GM21390 (cell line): ENCODE measurements around the gene TRIM65.
"Not testable (repeated sequence)": the region's sequence is repeated elsewhere in the genome, so short reads cannot be mapped to it uniquely, and the experiment has no call there.

Experiments
- ATAC-seq: cut with Tn5 transposase; IDR thresholded peaks from one replicate; pipeline ENCODE4 v1.9.1; 2021; ENCODE audit not compliant: unreplicated experiment

TRIM65 gene

DNA sequence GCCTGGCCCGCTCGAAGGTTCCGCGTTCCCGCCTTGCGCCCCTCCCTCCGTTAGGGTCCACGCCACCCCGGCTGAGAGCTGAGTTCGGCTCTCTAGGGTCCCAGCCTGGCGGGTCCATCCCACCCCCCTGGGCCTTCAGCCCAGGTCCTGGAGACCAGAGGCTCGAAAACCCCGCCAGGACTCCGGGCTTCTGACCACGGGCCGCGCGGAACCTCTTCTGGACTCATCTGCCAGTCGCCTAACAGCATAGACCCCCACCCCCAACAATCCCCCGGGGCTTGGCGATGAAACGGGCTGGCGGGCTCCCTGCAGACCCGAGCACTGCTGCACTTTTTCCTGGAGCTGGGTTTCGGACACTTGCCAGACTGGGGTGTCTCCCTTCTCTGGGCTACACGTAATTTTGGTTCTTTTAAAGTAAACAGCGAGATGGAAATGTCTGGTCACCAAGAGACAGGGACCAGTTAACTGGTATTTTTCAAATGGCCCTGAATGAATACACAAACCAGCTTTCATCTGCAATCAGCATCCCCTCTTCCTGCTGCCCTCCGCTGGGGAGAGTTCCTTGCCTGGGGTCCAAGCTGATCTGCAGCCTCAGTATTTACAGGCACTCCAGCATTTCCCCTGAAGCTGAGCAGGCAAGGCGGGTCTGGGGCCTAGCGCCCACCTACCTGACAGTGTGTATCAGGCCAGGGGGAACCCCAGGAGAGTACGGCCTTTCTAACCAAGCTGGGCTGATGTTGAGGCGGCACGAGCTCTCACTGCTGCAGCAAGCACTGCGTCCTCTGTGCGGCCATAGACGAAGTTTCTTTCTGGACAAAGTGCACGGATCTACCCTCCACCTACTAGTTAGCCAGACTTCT is 639 bp upstream of the TRIM65 start:
- ATAC-seq = no peak

DNA sequence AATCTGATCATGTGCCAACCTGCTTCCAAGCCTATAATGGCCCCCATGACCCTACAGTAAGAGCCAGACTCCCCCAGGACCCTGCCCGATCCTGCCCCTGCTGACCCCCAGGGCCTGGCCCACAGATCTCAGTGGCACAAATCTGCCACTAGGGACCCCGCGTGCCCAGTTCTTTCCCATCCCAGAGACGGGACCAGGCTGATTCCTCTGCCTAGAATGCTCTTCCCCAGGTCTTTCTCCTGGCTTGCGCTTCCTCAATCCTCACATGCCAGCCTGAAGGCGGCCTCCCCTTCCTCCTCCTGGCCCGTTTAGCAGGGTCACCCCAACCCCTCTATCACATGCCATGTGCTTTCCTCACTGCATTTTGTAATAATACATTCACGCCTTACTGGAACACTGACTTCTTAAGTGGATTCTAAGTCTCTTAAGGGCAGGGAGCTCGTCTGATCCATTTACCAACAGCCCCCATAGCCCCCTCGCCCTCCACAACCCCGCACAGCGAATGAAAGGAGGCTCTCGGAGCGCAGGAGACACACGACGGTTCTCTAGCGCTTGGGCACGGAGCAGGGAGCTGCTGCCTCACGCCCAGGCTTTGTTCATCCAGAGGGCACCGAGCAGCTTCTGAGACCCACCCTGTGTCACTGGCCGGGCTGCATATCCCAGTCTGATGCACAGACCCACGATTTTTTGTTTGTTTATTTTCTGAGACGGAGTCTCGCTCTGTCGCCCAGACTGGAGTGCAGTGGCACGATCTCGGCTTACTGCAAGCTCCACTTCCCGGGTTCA is 1.2 kb downstream of the TRIM65 start:
- no peak for ATAC-seq

DNA sequence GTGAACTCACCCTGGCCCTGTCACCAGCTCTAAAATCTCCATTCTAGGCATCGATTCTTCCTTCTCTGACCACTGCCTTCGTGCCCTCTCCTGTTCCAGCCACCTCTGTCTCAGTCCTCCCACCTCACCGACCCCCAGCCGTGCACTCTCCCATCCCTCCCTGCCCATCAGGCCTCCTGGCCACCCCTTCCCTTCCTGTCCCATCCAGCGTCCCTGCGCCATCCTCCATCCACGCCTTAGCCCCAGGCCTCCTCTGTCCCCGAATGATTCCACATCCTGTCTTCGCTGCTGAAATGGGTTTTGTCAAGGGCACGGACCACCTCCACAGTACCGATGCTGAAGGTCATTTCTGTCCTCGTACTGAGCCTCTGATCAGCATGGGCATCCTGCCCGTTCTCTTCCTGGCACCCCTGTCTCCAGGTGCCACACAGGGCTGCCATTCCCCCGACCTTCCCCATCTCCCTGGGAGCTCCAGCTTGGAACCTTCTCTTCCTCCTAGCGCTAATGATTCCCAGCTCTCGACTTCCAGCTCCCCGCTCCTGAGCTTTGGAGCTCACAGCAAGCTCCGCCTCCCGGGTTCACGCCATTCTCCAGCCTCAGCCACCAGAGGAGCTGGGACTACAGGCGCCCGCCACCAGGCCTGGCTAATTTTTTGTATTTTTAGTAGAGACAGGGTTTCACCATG is 2.6 kb downstream of the TRIM65 start:
- no peak for ATAC-seq

DNA sequence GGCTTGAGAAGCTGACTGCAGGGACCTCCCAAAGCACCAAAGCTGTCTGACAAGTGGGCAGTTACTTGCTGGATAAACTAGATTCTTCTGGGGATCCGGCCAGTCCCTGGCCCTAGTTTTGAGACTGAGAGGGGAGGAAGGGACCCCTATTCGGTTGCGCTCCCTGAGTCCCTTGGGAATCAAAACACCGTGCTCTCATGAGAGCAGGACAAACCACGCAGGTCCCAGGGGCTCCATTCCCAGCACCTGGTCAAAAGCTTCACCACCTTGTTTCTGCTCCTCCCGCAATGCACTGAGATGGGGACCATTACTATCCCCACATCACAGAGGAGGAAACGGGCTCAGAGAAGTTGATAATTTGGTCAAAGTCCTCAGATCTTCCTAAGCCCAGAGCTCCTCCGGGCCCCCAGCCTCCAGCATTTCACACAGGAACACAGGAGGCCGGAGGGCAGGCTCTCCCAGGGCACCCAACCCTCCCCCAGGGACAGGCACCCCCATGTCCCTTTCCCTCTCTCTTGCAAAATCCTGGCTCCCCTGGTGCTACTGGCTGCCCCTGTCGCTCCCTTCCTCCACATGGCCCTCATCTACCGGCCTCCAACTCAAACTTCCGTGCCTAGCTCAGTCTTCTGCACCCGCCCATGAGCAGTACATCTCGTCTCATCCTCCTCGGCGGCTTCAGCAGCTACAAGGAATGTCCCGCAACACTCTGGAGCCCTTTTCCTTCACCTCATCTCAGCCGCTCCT is 3.3 kb downstream of the TRIM65 start:
- no peak for ATAC-seq

DNA sequence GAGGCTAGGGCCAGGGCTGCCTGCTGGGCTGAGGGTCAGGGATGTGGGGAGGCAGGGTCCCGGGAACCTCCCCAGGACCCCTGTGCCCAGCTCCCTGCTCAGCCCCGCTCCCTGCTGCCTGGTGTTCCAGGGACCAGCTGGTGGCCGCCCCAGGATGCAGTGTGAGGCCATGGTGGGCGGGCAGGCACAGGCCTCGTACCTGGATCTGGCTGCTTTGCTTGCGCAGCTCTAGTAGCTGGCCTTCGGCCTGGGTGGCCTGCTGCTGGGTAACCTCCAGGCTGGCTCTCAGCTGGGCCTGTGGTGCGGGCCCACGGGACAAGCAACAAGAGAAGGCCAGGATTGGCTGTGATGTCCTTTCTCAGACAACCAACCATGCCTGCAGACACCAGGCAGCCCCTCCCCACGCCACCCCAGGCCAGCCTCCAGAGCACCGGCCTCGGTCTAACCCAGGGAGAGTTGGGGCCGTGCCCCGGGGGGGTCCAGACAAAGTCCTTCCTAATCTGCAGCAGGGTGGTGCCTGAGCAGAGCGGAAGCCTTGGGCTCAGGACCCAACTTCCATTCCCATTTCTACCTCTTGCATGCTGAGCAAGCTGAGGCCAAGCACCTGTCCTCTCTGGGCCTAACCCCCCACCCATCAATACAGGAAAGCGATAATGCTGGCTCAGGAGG is 4.1 kb downstream of the TRIM65 start:
- ATAC-seq = no peak

DNA sequence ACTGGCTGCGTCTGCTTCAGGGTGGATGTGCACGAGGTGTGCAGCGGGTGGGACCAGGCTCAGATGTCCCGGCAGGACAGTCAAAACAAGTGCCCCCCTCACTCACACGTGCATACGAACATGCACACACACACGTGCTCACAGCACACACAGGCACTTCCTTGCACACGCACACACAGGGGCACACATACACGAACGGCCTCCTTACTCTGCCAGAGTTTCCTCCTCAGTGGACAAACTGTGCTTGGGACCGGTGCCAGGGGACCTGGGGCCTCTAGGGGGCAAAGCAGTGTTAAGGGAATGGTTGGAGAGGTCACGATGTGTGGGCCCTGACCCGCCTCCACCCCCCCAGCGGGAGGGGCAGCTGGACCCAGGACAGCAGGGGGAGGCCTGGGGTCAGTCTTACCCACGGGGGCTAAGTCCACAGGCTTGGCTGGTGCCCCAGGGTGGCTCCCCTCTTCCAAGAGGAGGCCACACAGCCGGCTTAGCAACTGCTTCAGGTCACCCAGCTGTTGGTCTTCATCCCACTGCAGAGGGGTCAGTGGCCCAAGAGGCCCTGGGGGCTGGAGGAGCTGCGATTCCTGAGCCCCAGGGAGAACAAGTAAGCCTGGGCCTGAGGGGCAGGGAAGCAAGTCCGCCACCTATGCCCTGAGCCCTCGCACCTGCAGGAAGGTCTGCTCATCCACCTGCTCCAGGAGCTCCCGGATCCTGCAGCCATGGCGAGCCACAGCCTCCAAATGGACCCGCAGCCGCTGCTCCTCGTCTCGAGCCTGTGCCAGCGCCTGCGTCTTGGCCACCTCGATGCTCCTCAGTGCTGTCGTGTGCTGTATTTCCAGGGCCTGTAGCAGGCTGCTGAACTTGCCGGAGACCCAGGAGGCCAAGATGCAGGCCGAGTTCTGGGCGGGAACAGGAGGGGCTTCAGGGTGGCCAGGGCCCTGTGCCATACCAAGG is 4.9 kb downstream of the TRIM65 start:
- no peak for ATAC-seq

DNA sequence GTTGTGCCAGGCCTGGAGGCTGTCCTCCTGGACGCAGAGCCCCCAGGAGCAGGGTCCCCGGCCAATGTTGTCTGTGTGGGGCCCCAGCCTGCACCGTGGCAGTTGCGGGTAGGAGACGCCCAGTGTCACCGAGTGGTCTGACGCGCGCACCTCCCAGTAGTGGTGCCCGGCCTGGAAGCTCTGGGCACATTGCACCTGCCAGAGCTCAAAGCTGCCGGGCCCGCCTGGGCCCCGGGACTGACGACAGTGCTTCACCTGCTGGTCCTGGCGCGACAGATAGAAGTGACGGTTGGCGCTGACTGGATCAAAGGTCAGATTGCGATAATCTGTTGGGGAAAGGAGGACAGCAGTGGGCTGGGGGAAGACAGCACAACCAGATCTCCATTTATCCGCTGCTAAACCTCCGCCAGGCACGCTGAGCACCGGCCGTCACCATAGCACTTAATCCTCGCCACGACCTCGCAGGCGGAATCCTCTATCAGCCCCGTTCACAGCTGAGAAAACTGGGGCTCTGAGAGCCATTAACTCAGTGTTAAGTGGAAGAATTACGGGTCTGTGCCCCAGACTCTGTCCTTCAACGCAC is 5.6 kb downstream of the TRIM65 start:
- ATAC-seq = no peak

DNA sequence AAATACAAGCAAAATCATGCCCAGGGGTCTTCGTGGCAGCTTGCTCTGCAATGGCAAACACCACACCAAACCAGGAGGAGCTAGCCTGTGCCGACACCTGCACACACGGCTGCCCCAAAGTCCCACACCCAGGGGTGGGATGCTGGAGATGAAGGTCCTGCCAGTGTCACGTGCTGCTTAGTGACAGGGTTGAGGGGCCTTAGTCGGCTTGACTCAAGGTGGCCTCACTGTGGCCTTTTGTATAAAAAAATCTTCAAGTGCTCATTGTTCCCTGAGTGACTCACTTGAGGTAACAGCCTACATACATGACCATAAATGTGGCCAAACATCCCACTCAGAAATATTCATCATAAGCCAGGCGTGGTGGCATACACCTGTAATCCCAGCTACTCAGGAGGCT is 7.3 kb downstream of the TRIM65 start:
- no peak for ATAC-seq

DNA sequence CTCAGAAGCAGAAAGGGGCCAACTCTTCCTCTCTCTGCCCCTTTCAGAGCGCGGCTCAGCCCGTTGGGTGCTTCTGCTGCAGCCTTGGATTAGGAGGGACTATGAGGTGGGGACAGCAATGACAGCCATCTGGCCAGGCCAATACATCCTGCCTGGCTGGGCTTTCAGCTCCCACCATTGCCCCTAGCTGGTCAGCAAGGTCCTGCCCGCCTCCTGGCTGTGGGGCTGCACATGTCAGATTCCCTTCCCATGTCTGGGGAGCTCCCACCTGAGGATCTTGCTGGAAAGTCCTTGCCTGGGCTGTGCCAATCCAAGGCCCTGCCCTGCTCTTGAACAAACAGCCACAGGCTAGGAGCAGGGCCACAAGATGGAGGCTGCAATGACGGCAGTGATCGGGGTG is 8.3 kb downstream of the TRIM65 start:
- no peak for ATAC-seq

DNA sequence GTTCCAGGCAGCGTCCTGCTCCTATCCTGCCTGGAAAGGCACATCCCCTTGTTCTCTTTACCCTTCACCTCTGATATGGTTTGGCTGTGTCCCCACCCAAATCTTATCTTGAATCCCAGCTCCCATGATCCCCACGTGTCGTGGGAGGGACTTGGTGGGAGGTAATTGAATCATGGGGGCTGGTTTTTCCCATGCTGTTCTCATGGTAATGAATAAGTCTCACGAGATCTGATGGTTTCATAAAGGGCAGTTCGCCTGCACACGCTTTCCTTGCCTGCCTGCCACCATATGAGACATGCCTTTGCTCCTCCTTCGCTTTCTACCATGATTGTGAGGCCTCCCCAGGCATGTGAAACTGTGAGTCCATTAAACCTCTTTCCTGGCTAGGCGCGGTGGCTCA is 10.9 kb downstream of the TRIM65 start:
- not testable (repeated sequence) for ATAC-seq

DNA sequence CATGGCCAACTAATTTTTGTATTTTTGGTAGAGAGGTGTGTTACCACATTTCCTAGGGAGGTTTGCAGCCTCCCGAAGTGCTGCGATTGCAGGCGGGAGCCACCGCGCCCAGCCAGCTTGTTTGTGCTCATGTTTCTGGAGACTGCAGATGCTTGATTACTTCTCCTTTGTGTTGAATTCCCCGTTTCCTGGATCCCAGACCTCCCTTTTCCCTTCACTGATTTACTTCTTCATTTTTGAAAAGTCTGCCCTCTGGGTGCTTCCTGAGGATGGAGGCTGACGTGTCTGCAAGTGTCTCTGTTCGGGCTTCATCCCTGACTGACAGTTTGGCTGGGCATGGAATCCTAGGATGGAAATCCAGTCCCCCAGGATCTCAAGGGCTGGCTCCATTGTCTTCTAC is 11.3 kb downstream of the TRIM65 start:
- no peak for ATAC-seq

DNA sequence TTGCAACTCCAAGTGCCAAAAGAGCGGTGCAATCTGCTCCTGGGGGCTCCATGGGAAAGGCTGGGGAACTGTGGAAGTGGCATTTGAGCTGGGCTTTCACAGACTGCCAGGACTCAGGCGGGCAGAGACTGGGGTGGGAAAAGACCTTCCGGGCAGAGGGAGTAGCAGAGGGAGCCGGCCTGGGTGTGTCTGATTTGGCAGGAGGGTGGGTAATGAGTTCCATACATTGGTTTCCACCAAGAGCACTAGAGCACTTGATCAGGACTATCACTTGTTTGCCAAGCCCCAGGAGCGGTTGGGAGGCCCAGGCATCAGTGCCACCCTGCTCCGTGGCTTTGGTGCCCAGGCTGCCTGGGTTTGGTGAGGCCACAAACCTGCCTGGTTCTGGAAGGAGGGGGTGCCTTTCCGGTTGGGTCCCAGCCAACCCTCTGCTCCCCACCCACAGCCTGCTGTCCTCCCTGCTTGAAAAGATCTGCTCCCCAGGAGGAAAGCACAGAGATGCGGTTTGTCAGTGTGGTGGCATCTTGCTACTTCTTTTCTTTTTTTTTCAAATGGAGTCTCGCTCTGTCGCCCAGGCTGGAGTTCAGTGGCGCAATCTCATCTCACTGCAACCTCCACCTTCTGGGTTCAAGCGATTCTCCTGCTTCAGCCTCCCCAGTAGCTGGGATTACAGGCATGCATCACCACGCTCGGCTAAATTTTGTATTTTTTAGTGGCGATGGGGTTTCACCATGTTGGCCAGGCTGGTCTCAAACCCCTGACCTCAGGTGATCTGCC is 14.9 kb downstream of the TRIM65 start:
- no peak for ATAC-seq

DNA sequence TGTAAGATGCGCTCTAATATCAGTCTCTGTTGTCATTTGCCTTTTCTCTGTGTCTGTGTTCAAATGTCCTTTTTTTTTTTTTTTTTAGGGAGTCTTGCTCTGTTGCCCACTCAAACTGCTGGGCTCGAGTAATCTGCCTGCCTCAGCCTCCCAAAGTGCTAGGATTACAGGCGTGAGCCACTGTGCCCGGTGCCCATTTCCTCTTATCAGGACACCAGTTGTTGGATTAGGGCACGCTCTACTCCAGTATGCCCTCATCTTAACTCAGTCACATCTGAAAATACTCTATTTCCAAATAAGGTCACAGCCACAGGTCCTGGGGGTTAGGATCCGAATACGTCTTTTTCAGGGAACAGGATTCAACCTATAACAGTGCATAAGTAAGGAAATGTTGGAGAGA is 16.5 kb downstream of the TRIM65 start:
- no peak for ATAC-seq

DNA sequence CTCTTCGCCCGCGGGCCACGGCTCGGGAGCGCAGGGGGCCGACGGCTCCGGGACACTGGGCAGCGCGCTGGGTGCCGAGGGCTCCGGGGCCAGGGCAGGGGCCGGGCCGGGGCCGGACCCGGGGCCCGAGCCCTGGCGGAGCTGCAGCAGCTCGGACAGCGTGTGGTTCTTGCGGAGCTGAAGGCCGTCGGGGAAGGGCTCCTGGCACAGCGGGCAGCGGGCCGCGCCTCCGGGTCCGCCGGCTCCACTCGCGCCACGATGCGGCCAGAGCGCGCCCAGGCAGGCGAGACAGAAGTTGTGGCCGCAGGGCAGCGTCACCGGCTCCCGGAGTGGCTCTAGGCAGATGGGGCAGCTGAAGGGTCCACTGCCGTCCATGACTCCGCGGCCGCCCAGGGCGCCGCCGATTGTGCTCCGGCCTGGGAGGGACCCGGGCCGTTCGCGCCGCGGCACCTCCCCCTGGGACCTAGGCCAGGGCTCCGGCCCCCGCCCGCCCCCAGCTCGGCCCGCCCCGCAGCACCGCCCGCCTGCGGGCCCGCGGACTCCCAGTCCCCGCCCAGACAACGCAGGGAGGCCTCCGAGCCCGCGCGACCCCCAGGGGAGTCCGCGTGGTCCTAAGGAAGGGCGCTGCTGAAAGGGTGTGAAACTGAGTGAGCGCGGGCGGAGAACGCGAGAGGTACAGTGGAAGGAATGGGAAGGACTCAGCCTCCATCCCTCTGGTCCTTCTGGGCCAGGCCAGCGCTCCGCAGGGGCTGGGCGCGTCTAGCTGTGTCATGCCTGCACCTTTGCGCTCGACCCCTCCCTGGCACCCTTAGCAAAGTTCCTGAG is 18.4 kb downstream of the TRIM65 start, which contains the start of gene TRIM47:
Gene TRIM47 (minus strand): TSS at position 408 of the 825 bp plus-strand sequence. CDS start 33 bp downstream, at position 375.
- ATAC-seq = no peak

DNA sequence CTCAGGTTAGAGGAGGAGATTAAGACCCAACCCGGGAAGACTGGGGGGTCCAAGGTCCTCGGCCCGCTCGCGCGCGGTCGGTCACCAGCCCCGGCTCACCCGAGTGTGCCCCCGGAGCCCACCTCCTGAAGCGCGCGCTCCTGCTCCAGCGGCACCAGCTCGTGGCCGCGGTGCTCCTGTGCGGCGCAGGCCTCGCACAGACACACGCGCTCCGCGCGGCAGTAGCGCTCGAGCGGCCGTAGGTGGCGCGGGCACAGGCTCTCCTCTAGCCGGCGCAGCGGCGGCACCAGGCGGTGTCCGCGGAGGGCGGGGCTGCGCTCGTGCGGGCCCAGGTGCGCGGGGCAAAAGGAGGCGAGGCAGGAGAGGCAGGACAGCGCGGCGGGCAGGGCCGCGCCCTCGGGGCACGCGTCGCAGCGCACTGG is 19.0 kb downstream of the TRIM65 start:
- ATAC-seq = no peak

DNA sequence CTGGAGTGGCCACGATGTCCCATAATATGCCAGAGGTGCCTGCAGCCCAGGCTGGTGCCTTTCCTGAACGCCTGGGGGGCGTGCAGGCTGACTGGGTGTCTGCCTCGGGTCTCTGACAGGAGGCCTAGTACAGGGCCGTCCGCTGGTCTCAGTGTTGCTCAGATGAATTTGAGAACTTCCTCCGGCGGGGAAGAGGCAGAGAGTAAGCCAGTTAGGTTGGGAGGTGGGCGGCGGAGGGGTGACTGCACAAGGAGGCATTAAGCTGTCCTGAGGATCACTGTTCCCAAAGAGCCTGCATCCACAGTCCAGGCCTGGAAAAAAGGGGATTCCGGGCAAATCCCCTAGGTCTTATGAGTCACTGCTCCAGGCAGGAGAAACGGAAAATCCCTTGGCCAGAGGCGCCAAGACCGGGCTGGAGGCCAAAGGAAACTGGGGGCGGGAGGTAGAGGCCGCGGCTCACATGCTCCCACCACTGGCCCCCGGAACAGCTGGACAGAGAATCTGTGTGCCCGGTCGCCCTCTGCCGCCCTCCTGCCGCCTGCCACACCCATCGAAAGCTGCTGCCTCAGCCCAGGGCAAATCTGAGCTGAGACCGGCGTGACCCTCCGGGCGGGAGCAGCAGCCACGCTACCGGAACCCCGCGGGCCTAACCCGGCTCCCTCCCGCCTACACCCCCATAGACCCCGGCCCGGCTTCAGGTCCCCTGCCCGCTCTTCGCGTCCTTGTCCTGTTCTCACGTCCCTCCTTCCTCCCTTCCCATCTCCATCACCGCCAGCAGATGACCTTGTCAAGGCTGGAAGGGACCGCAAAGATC is 19.6 kb downstream of the TRIM65 start:
- no peak for ATAC-seq
